Esophagus muscularis mucosa (tissue), 4 donors: Measurements from ENCODE around the gene CHIA.

Source experiments
- CTCF ChIP-seq, 3 experiments: fragments of 200-600 bp in 2 of 3; fragments of 450-650 bp in 1 of 3; sonication (generic) in 2 of 3; IDR thresholded peaks; one replicate each; pipeline ENCODE4 v1.5.1; 2017 to 2019; ENCODE audit warnings: antibody characterized with exemption in 3 of 3, mild to moderate bottlenecking in 2 of 3, moderate library complexity in 1 of 3
- EP300 ChIP-seq: sonication (generic); formaldehyde crosslinking; IDR thresholded peaks from one replicate; pipeline ENCODE4 v1.6.1; 2017; ENCODE audit warnings: antibody characterized with exemption
- POLR2A ChIP-seq: fragments of 450-650 bp; IDR thresholded peaks from one replicate; pipeline ENCODE4 v1.6.1; 2017; ENCODE audit warnings: antibody characterized with exemption, moderate library complexity, mild to moderate bottlenecking, low read depth

GRCh38 chr1:111279144-111279543, 11.5 kb upstream of the CHIA start:
- TF ChIP-seq POLR2A (no peak), CTCF (IDR thresholded peaks at IDR 0.05) (no peak), EP300 (no peak)
